Neural cell (in vitro differentiated cells): Measurements from ENCODE around the gene TTN. TPM values are rescaled to one million over a fixed set of nuclear protein-coding genes. Genes with fewer than 3 reads are reported as not detected.

Experiments
- H2AFZ ChIP-seq: fragments of 200-600, 300-800 bp; sonication (generic), shearing (Covaris generic); 2 replicates; pipeline ENCODE4 v1.6.0; 2014; ENCODE audit warnings: low read depth, mild to moderate bottlenecking, antibody characterized with exemption, low read length, moderate library complexity
- H3F3A ChIP-seq: fragments of 200-600 bp; shearing (Covaris generic); 2 replicates; pipeline ENCODE4 v1.6.1; 2016; ENCODE audit warnings: mild to moderate bottlenecking, moderate library complexity, mixed read lengths, antibody characterized with exemption, low read length; ENCODE audit not compliant: insufficient read depth, poor library complexity, severe bottlenecking
- H3K27ac ChIP-seq: fragments of 200-600, 300-800 bp; sonication (generic), shearing (Covaris generic); 2 replicates; pipeline ENCODE4 v1.5.1; 2014; ENCODE audit warnings: mild to moderate bottlenecking, low read length, moderate library complexity
- H3K27me3 ChIP-seq: fragments of 300-800, 200-600 bp; sonication (generic), shearing (Covaris generic); 2 replicates; pipeline ENCODE4 v1.6.0; 2014; ENCODE audit warnings: mild to moderate bottlenecking, low read depth, low read length, moderate library complexity; ENCODE audit not compliant: insufficient read depth
- H3K36me3 ChIP-seq: fragments of 300-800, 200-600 bp; sonication (generic), shearing (Covaris generic); 2 replicates; pipeline ENCODE4 v1.5.1; 2014; ENCODE audit warnings: mild to moderate bottlenecking, antibody characterized with exemption, low read length, moderate library complexity; ENCODE audit not compliant: insufficient read depth
- H3K4me2 ChIP-seq: fragments of 300-800, 200-600 bp; sonication (generic), shearing (Covaris generic); 2 replicates; pipeline ENCODE4 v1.6.0; 2014; ENCODE audit warnings: mild to moderate bottlenecking, low read length
- H3K4me3 ChIP-seq: fragments of 300-800, 200-600 bp; sonication (generic), shearing (Covaris generic); 2 replicates; pipeline ENCODE4 v1.5.1; 2014; ENCODE audit warnings: mild to moderate bottlenecking, low read length, moderate library complexity
- H3K79me2 ChIP-seq: fragments of 200-600 bp; shearing (Covaris generic); replicated peaks from 2 replicates; pipeline ENCODE4 v1.6.0; 2014; ENCODE audit warnings: mild to moderate bottlenecking, low read length, moderate library complexity; ENCODE audit not compliant: insufficient read depth
- H3K9ac ChIP-seq: fragments of 300-800, 200-600 bp; sonication (generic), shearing (Covaris generic); 2 replicates; pipeline ENCODE4 v1.6.1; 2016; ENCODE audit warnings: mild to moderate bottlenecking, low read length, mixed read lengths
- H3K9me2 ChIP-seq: fragments of 200-600 bp; shearing (Covaris generic); 2 replicates; pipeline ENCODE4 v1.6.1; 2016; ENCODE audit warnings: mild to moderate bottlenecking, low read length, mixed read lengths; ENCODE audit not compliant: insufficient read depth
- H3K9me3 ChIP-seq: fragments of 200-600, 300-800 bp; sonication (generic), shearing (Covaris generic); 2 replicates; pipeline ENCODE4 v1.6.1; 2016; ENCODE audit warnings: mild to moderate bottlenecking, mixed run types, low read length, moderate library complexity, mixed read lengths
- H4K20me1 ChIP-seq: fragments of 200-600 bp; shearing (Covaris generic); 2 replicates; pipeline ENCODE4 v1.6.1; 2016; ENCODE audit warnings: mild to moderate bottlenecking, mixed run types; ENCODE audit not compliant: insufficient read depth
- CTCF ChIP-seq: fragments of 450-650 bp; IDR thresholded peaks from 2 replicates; pipeline ENCODE4 v1.5.1; 2014; ENCODE audit warnings: antibody characterized with exemption, mild to moderate bottlenecking, moderate library complexity; ENCODE audit not compliant: poor library complexity, severe bottlenecking
- EP300 ChIP-seq: fragments of 450-650 bp; conservative IDR thresholded peaks from 2 replicates; pipeline ENCODE4 v1.6.1; 2014; ENCODE audit warnings: antibody characterized with exemption, mild to moderate bottlenecking, moderate library complexity; ENCODE audit not compliant: poor library complexity, severe bottlenecking
- EZH2 ChIP-seq: fragments of 200-600, 300-800 bp; shearing (Covaris generic), sonication (generic); IDR thresholded peaks from 2 replicates; pipeline ENCODE4 v1.6.1; 2014; ENCODE audit warnings: antibody characterized with exemption, low read length, borderline replicate concordance, mild to moderate bottlenecking; ENCODE audit not compliant: insufficient read depth, poor library complexity, severe bottlenecking
- MXI1 ChIP-seq: fragments of 450-650 bp; conservative IDR thresholded peaks from 2 replicates; pipeline ENCODE4 v1.6.1; 2014; ENCODE audit warnings: antibody characterized with exemption, mild to moderate bottlenecking; ENCODE audit not compliant: poor library complexity, severe bottlenecking
- POLR2AphosphoS5 ChIP-seq: IDR thresholded peaks from 2 replicates; pipeline ENCODE4 v1.6.1; 2012
- RAD21 ChIP-seq: fragments of 450-650 bp; conservative IDR thresholded peaks from 2 replicates; pipeline ENCODE4 v1.6.1; 2014; ENCODE audit warnings: antibody characterized with exemption, mild to moderate bottlenecking, moderate library complexity
- REST ChIP-seq: IDR thresholded peaks from 2 replicates; pipeline ENCODE4 v1.6.1; 2012; ENCODE audit warnings: borderline replicate concordance
- SMC3 ChIP-seq: fragments of 450-650 bp; conservative IDR thresholded peaks from 2 replicates; pipeline ENCODE4 v1.6.1; 2014; ENCODE audit warnings: antibody characterized with exemption, mild to moderate bottlenecking, moderate library complexity; ENCODE audit not compliant: poor library complexity
- TAF1 ChIP-seq: IDR thresholded peaks from 2 replicates; pipeline ENCODE4 v1.6.1; 2012; ENCODE audit warnings: low read depth
- polyA plus RNA-seq: library from polyadenylated mRNA; depleted of rRNA; stranded (reverse); fragments of >200 nt; gene quantifications from 2 replicates; pipeline ENCODE4 v1.2.3, GENCODE V29; 2014

TTN gene
- polyA plus RNA-seq, 1 donor from 2014 or later: 0.10 TPM

GRCh38 chr2:178722296-178722695, 84.9 kb downstream of the TTN start:
- no peak overlapping the region for H2AFZ ChIP-seq
- TF ChIP-seq POLR2AphosphoS5 (no peak), TAF1 (no peak), CTCF (no peak), SMC3 (no peak), RAD21 (no peak), EP300 (no peak), MXI1 (no peak), REST (no peak), EZH2 (no peak)
- no peak overlapping the region for H3K9ac ChIP-seq
- H3K9me2 ChIP-seq: no peaks in the 10 kb centered on the region
- H3K4me3 ChIP-seq: no peak overlapping the region
- H3K4me2 ChIP-seq: no peak overlapping the region
- no peak overlapping the region for H3K27ac ChIP-seq
- H3K9me3 ChIP-seq: no peaks in the 10 kb centered on the region
- no peaks in the 10 kb centered on the region for H3K36me3 ChIP-seq
- H3K79me2 ChIP-seq: no peaks in the 10 kb centered on the region
- H3K27me3 ChIP-seq: no peaks in the 10 kb centered on the region
- no peaks in the 10 kb centered on the region for H3F3A ChIP-seq
- H4K20me1 ChIP-seq: no peaks in the 10 kb centered on the region

- no peaks in the 10 kb centered on the region for H3F3A ChIP-seq
- H3K9me2 ChIP-seq: no peaks in the 10 kb centered on the region
- no peaks in the 10 kb centered on the region for H3K9me3 ChIP-seq
- H3K27ac ChIP-seq: no peak overlapping the region
- H2AFZ ChIP-seq: no peak overlapping the region
- no peaks in the 10 kb centered on the region for H3K27me3 ChIP-seq
- H3K4me2 ChIP-seq: no peak overlapping the region
- no peak overlapping the region for H3K9ac ChIP-seq
- H3K79me2 ChIP-seq: no peaks in the 10 kb centered on the region
- TF ChIP-seq CTCF (no peak), EZH2 (no peak), EP300 (no peak), MXI1 (no peak), POLR2AphosphoS5 (no peak), RAD21 (no peak), REST (no peak), TAF1 (no peak), SMC3 (no peak)
- H3K36me3 ChIP-seq: no peaks in the 10 kb centered on the region
- no peak overlapping the region for H3K4me3 ChIP-seq
- H4K20me1 ChIP-seq: no peaks in the 10 kb centered on the region
These were observed 88.2 kb downstream of the TTN start for GRCh38 chr2:178718988-178719387.
